Psoas muscle (tissue), 8 donors: ENCODE results near the gene RP9. TPM values are rescaled to one million over a fixed set of nuclear protein-coding genes. Genes with fewer than 3 reads are reported as not detected.
A peak's percentile ranks its signal among the peaks of the same experiment; 100 is the strongest.
"Not testable (repeated sequence)": the region's sequence is repeated elsewhere in the genome, so short reads cannot be mapped to it uniquely, and the experiment has no call there.

Experiments
- ATAC-seq, 4 donors: fragments of 200-7000 bp; cut with Tn5 transposase; one replicate each; pipeline ENCODE4 v1.9.1; 2020; ENCODE audit warnings: moderate library complexity in 3 of 4, mild to moderate bottlenecking in 2 of 4
- DNase-seq, 2 donors: peaks; one replicate each; pipeline ENCODE4 v3.0.0-alpha.2; 2020
- H3K27ac ChIP-seq: fragments of 200-600 bp; one replicate; pipeline ENCODE4 v1.8.0; 2022
- H3K27me3 ChIP-seq, 3 donors: fragments of 200-600 bp in 1 of 3; one replicate each; pipeline versions ENCODE4 v1.6.1 to v1.8.0; 2013 to 2022; ENCODE audit warnings: low read length in 2 of 3, mild to moderate bottlenecking in 2 of 3, moderate library complexity in 1 of 3; ENCODE audit not compliant: insufficient read depth in 3 of 3
- H3K36me3 ChIP-seq, 2 donors: fragments of 200-600 bp in 1 of 2; one replicate each; pipeline versions ENCODE4 v1.6.1 to v1.8.0; 2013 to 2022; ENCODE audit warnings: low read depth in 1 of 2, mild to moderate bottlenecking in 1 of 2, moderate library complexity in 1 of 2; ENCODE audit not compliant: insufficient read depth in 1 of 2
- H3K4me1 ChIP-seq: fragments of 200-600 bp; one replicate; pipeline ENCODE4 v1.8.0; 2022
- H3K4me3 ChIP-seq: fragments of 200-600 bp; one replicate; pipeline ENCODE4 v1.8.0; 2022; ENCODE audit warnings: mild to moderate bottlenecking
- H3K9me3 ChIP-seq: fragments of 200-600 bp; one replicate; pipeline ENCODE4 v1.8.0; 2022
- CTCF ChIP-seq: fragments of 200-600 bp; IDR thresholded peaks from one replicate; pipeline ENCODE4 v1.8.0; 2022; ENCODE audit warnings: antibody characterized with exemption
- WGBS, 3 donors: extraction: QIAGEN DNeasy Blood & Tissue Kit; methylation state at CpG; one replicate each; pipeline versions ENCODE4 v1.1.6 to v1.1.7; 2013; 5-methylcytosine and 5-hydroxymethylcytosine counted together
- intact Hi-C, 2 donors: fragments of 100-400 bp; cut with DNase I; formaldehyde crosslinking; loops; one replicate each; pipeline versions ENCODE4 v1.11.0 to v1.14.2; 2022
- polyA plus RNA-seq, 3 donors: library from polyadenylated mRNA; stranded (reverse); fragments of 200-250 nt; gene quantifications; one replicate each; pipeline ENCODE4 v1.2.3, GENCODE V29; 2013
- total RNA-seq, 4 donors: library from RNA; stranded (reverse); fragmentation: NEBNext Ultra II Directional in 2 of 4; extraction: Animal tissue kit (Norgen Biotek cat#: 25700) in 2 of 4; gene quantifications; one replicate each; pipeline versions ENCODE4 v1.2.1 to v1.2.4, GENCODE V29; 2021 to 2023
- donor health status: healthy with polysubstance abuse.
- donor health status: DM: no; HTN: no; CAD: no; lungs with moderate emphysema.
- donor health status: Bipolar disorder and iron deficiency.
- donor health status: healthy.
- donor health status: DM: yes; HTN: yes; CAD: no.
- donor health status: DM: no; HTN: no; CAD: no.
- donor health status: DM: no; HTN: no; CAD: no.
- donor health status: DM: yes; HTN: yes; CAD: no.

Gene RP9
- total and polyA plus RNA-seq, 7 donors: 15.4 to 27.6 (median 23.1) TPM

GRCh38 chr7:33107136-33108066 lies 1.8 kb downstream of the RP9 start:
- H3K27ac ChIP-seq: no peak overlapping the region
- H3K4me3 ChIP-seq: peak overlapping the region; percentile 96
- H3K27me3 ChIP-seq: no peaks in the 10 kb centered on the region
- DNase-seq (peak in 1 of 2 donors; percentile 52), ATAC-seq (peak in 1 of 4 donors; percentile 33)
- peak; percentile 26 for TF ChIP-seq CTCF
- intact Hi-C loops: loop anchor here (5.0 to 10.0 kb wide), 5 partner anchors 40 to 333 kb away; partner anchors contain the start of gene NT5C3A (in 1 of the 2)
- no peaks in the 10 kb centered on the region for H3K9me3 ChIP-seq
- H3K4me1 ChIP-seq: peaks cover 37% of the 10 kb centered on the region
- WGBS, 3 donors: 41 to 50% (median 44%) methylated on average over 7 of the region's 7 CpGs
- H3K36me3 ChIP-seq: peaks cover 0 to 12% of the 10 kb centered on the region in 2 donors

- Histone ChIP-seq H3K9me3 (no peaks in the 10 kb centered on the region), H3K36me3 (peaks cover 3 to 61% of the 10 kb centered on the region in 2 donors), H3K4me1 (peaks cover 42% of the 10 kb centered on the region), H3K4me3 (no peak overlapping the region), H3K27ac (no peak overlapping the region), H3K27me3 (no peaks in the 10 kb centered on the region)
- WGBS, 3 donors: 74 to 89% (median 81%) methylated on average over 3 of the region's 3 CpGs
- no peak for TF ChIP-seq CTCF
- DNase-seq: no peak
- intact Hi-C loops: loop anchor here in 1 of 2 donors (10.0 kb wide), 3 partner anchors 157 to 327 kb away; no protein-coding TSS in a partner anchor
- no peak for ATAC-seq
Observed at GRCh38 chr7:33101906-33102305, 7.3 kb downstream of the RP9 start.

- Histone ChIP-seq H3K4me3 (no peak overlapping the region), H3K9me3 (no peaks in the 10 kb centered on the region), H3K36me3 (peaks cover 10 to 72% of the 10 kb centered on the region in 2 donors), H3K4me1 (peaks cover 35% of the 10 kb centered on the region), H3K27me3 (no peaks in the 10 kb centered on the region), H3K27ac (no peak overlapping the region)
- intact Hi-C loops: loop anchor here in 1 of 2 donors (10.0 kb wide), 3 partner anchors 156 to 326 kb away; no protein-coding TSS in a partner anchor
- whole genome bisulfite sequencing, 3 donors: 83 to 87% (median 85%) methylated on average over 3 of the region's 3 CpGs
- ATAC-seq: no peak
- no peak for TF ChIP-seq CTCF
- DNase-seq: no peak
Observed at GRCh38 chr7:33100770-33101169, 8.4 kb downstream of the RP9 start.

GRCh38 chr7:33099154-33099940 lies 9.9 kb downstream of the RP9 start:
- peaks cover 10 to 86% of the 10 kb centered on the region in 2 donors for H3K36me3 ChIP-seq

GRCh38 chr7:33094745-33095275 lies 14.4 kb downstream of the RP9 start:
- H3K9me3 ChIP-seq, DNase-seq, intact Hi-C loops, H3K4me3 ChIP-seq, H3K27ac ChIP-seq, H3K27me3 ChIP-seq: not testable (repeated sequence)
- Histone ChIP-seq H3K4me1 (peaks cover 14% of the 10 kb centered on the region), H3K36me3 (peaks cover 13 to 67% of the 10 kb centered on the region in 2 donors)
- ATAC-seq: peak in 2 of 4 donors; percentile 35 to 48
- 73 to 81% (median 76%) methylated on average over 5 of the region's 6 CpGs for WGBS, 3 donors

More at GRCh38 chr7:33099154-33099940, 9.9 kb downstream of the RP9 start:
- DNase-seq (no peak), ATAC-seq (peak; percentile 56 to 79 (median 65))
- intact Hi-C loops: no loop called here
- no peaks in the 10 kb centered on the region for H3K9me3 ChIP-seq
- WGBS, 3 donors: 25 to 41% (median 35%) methylated on average over 4 of the region's 4 CpGs
- no peak overlapping the region for H3K4me3 ChIP-seq
- H3K27me3 ChIP-seq: no peaks in the 10 kb centered on the region
- H3K27ac ChIP-seq: no peak overlapping the region
- peaks cover 21% of the 10 kb centered on the region for H3K4me1 ChIP-seq
- TF ChIP-seq CTCF: no peak
